Fibroblast of skin of back (primary cell): Measurements from ENCODE around the gene ADCY2.
A peak's percentile ranks its signal among the peaks of the same experiment; 100 is the strongest.

ENCODE experiments used
- DNase-seq: peaks from one replicate; pipeline ENCODE4 v3.0.0-alpha.2; 2013

Gene ADCY2

DNA sequence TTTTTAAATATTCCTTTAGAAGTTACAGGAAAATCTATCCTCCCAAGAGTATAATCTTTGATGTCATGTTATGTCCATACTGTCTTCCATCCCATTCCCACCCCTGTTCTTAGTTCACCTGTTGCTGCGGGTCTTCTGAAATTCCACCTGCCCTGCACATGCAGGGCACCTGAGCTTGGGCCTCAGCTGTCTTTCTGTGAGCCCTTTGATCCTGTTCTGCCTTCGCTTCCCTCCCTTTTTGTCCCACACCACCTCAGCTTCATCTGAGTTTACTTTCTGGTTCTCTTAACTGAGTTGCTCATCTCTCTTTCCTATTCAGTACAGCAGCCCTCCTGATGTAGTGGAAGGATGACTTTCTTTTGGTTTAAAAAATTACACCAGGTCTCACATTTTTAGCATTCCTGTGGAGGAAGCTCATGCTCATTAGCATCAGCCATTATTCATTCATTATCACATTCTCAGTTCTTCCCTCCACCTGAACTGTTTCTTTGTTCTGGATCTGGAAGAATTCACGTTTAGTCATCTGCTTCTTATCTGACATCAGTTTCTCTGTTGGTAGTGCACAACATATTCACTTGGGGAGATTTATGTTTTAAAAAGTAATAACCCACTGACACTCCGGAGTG lies 211.0 kb downstream of the ADCY2 start:
- no peak for DNase-seq

DNA sequence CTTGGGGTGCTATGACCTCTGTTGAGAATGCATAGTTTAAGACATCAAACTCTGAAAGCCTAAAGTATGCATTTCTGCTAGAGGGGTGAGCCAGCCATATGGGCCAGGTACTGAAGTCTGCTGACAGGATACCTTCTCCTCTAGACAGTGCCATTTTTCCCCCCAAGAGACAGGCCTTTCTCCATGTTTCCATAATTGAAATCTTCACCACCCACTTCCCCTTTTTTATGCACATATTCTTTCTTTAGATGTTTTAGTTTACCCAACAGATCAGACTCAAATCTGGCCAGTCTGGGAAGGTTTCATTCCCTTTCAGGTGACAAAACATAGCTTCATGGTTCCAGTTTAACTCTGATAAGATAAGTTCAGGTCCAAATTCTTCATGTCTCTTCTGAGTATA lies 212.8 kb downstream of the ADCY2 start:
- DNase-seq = no peak

DNA sequence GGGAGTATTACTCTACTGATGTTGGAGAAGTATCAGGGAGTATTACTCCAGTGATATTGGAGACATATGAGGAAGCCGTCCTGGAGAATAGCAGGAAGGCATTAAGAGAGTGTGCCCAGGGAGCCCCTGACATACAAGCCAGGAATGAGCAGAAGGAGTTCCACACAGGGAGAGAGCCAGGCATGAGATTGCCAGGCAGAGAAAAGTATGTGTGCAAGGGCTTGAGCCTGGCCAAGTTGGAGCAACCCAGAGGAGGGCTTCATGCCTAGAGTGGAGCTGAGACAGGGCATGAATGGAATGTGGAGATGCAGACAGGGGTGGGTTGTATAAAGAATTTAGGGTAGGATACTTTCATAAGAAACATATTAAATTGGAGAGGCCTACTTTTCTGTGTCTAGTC lies 213.8 kb downstream of the ADCY2 start:
- DNase-seq = no peak

DNA sequence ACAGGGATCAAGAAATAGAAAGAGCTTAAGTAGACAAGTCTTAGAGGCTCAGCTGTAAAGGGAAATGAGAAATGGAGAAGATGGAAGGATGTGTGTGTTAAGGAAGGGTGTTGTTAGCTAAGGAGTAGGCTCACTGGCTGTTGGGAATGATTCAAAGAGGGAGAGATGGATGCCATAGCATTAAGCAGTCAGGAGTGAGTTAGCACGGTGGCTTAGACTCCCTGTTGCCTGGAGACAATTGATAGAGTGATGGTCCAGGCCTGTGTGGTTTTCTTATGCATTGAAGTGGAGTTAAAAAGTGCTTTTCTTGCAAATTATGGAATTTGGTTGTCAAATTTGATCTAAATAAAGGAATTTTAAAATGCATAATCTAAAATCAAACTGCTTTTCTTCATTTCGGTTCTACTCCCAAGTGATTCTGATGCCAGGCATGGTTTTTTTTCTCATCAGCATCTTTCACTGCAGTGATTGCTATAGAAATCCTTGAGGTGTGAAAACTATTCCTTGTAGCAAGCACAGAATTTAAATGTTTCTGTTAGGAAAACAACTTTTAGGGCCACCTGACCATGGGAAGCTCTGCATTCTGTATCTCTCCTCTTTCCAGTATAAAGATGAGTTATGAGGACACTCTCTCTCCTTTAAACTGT lies 214.7 kb downstream of the ADCY2 start:
- no peak for DNase-seq

DNA sequence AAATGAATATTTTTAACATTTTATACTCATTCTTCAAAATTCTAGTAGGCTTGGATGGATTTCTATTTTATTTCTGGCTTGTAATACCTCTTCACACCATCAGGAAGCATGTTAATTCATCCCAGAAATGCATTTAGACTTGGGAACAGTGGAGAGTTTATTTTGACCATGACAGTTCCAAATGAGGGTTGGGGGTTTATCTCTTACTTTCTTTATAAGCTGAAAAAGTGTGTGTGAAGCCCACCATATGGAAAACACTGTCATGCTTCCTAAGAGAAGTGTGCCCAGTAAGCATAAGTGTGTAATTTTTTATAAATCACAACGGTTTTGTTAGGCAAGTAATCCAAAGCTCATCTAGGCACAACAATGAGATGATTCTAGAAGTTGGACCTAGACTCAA lies 215.6 kb downstream of the ADCY2 start:
- DNase-seq = no peak

DNA sequence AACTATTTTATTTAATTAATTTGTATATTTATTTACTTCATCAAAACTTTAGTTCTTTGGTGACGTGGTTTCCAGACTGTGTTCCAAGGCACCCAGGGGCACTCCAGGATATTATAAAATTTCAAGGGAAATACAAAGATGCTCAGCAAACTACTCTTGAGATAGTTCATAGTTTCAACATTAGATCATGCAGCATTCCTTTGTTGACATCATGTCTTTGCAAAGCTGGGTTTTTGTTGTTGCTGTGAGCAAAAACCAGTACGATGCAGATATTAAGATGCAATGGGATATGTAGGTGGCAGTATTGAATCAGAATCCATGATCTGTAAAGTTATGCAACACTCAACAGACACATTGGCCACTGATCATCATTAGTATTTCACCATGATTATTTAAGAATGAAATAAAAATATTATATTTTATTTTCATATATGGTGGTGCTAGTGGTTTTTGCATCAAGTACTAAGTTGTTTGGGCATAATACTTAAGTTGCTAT lies 219.7 kb downstream of the ADCY2 start:
- DNase-seq = peak; percentile 50

DNA sequence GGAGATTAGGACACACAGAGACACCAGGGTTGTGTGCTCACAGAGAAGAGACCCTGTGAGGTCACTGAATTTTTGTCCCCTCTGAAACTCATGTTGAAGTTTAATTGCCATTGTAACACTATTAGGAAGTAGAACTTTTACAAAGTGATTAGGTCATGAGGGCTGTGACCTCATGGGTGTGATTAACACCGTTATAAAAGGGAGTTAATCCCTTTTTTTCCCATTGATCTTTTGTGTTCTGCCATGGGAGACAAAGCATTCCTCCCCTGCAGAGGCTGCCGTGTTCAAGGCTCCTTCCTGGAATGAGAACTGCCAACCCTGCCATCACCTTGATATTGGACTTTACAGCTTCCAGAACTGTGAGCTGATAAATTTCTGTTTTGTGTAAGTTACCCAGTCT lies 221.0 kb downstream of the ADCY2 start:
- no peak for DNase-seq

DNA sequence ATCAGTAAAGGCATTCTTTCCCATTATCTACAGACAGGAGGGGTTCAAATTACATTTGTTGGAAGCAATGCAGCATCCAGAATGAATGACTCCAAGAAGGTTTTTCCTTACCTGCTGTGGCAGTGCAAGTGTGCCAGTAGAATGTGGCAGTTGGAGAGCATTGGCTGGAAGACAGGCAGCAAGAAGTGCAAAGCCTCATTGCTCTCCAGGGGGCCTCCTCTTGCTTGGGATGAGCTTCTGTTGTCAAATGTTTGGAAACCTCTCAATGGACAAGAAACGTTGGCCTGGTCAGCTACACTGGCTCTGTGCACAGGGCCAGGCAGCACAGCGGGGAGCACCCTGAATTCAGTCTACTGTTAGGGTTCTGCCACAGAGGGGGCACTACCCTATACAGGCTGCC lies 226.6 kb downstream of the ADCY2 start:
- DNase-seq = no peak

DNA sequence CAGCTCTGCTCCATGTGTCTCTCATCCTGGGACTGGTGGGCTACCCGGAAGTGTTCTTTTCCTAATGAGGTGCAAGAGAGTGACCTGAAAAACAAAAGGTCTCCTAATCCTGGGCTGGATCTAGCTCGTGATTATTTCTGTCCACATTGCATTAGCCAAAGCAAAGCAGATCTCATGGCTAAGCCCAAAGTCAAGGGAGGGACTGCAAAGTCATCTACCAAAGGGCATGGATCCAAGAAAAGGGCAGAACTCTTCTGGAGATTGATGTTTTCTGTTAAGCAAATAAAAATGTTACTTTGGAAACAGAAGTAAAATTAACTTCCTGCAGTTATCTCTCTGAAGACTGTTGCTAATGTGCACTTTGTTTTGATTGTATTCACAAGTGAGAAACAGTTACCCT lies 229.8 kb downstream of the ADCY2 start:
- no peak for DNase-seq

DNA sequence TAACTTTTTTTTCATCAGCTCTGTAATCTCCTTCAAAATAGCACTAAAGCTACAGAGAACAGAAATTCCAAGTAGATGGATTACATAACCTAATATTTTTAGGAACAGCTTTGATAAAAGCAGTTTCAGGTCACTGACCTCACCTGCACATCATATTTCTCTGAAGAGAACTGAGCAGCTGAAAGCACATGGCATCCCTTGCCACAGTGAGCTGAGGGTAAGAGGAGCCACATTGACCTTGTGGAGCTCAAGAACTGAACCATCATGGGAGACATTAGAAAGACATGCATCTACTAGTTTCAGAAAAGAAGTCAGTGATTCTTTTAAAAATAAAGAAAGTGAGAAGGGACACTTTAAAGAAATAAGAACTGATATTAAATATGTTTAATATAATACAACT lies 232.3 kb downstream of the ADCY2 start:
- DNase-seq = no peak

DNA sequence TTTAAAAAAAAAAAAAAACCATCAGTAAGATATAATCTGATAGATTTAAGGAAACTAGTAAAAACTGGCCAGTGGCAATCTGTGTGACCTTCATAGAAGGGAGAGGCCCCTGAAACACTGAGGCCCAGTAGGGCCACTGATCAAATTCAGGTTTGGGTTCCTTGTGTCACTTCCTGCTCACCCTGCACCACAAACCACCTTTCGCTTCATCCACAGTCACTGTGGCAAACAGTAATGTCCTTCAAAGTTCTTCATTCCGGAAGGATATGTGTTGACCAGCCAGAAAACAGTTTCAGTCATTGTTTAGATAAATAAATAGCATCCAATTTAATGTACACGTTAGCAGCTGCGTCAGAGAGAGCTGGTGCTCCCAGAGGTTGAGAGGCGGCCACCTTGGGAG lies 232.9 kb downstream of the ADCY2 start:
- DNase-seq = no peak

DNA sequence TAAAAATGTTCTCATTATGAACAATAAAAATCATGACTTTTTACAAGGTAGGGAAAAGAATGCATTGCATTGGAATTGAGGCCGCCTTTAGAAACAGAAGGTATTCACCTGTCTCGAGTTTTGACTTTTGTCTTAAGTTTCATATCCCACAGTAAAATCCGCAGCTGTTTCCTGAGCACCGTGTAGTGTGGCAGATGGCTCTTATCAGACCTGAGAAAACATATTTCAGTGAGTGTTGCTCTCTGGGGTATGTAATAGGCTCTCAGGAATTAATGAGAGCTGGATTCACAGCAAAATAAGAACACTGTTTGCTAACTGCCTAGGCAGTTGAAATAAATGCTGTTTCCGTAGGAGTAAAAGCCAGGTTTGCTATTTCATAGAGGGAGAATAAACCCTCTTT lies 233.6 kb downstream of the ADCY2 start:
- no peak for DNase-seq

DNA sequence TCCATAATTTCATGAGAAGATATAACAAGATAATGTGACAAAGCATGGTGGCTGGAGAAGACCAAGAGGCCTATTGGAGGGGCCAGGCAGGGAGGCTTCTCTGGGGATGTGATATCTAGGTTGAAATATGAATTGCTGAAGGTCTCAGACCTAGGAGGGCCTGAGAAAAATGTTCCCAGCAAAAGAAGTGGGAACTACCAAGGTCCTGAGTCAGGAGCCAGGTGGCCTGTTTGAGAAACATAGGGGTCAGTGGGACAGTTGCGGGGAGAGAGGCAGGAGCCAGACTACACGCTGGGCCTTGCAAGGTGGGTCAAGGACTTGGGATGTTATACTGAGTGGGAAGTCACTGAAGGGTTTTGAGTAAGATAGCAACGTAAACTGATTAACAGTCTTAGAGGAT lies 238.9 kb downstream of the ADCY2 start:
- DNase-seq = no peak

DNA sequence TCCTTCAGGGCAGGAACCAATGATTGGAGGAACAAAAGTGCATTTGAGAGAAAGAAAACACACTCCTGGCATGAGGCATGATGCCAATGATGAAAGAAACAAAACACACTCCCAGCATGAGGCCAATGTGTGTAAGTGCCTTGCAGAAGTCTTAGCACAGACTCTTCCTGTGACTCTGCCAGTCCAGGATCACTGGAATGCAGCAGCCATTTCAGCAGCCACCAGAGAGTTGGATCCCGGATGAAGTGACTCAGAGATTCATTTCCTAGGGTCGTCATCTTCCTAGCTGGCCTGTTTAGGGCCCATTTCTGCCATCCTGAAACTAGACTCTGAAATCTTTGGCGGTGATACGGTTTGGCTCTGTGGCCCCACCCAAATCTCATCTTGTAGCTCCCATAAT lies 242.5 kb downstream of the ADCY2 start:
- DNase-seq = peak; percentile 93

DNA sequence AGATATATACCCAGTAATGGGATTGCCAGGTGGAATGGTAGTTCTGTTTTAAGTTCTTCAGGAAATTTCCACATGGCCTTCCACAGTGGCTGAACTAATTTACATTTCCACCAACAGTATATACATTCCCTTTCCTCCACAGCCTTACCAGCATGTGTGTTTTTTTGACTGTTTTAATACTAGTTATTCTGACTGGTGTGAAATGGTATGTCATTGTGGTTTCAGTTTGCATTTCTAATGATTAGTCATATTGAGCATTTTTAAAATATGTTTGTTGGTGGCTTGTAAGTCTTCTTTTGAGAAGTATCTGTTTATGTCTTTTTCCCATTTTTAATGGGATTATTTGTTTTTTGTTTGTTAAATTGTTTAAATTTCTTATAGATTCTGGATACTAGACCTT lies 246.1 kb downstream of the ADCY2 start:
- DNase-seq = peak; percentile 68

DNA sequence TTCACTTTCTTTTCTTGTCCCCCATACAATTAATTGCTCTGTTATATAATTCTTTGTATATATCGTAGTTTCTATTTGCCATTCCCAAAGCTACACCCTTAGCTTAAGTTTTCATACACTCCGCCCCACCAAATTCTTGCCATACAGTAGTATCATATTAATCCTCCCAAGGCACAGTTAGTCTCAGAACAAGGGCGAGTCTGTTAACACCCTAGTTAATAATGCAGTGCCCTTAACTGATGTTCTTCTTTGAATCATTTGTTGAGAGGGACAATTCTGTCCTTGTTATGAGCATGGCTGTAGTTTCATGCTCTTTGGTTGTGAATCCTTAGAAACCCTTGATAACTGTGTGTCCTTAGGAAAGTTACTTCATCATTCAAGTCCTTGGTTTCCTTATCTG lies 248.8 kb downstream of the ADCY2 start:
- no peak for DNase-seq

DNA sequence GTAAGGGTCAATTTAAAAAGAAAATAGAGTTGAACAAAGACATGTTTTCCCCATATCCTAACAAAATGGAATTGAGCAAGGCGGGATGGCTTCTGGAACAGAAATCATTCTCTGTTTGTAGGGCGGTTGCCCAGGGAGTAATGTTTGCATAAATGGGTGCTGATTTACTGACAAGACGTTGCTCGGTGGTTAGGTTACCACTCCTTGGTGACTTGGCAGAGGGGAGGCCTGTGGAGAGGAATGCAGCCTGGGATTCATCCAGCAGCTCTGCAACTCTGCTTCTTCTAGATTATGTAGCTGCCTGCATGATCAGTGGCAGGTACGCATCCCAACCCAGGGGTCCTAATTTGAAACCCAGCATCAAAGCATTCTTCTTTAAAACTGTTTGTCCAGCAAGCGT lies 254.8 kb downstream of the ADCY2 start:
- DNase-seq = no peak

DNA sequence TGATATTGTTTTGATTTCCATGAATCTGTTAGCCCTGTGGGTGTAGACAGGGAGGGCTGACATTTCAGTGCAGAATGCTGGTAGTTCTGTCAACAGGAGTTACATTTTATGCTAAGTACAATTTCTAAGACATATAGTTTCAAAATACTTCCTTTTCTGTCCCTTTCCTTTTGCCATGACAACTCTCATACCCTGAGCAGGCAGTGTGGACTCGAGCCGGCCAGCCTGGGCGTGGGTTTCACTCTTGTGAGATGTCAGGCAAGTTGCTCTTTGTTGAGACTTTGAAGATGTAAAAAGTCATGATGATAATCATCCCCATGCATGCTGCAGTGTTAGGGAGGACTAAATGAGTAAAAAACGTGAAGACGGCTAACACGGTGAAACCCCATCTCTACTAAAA lies 257.1 kb downstream of the ADCY2 start:
- DNase-seq = peak; percentile 31

DNA sequence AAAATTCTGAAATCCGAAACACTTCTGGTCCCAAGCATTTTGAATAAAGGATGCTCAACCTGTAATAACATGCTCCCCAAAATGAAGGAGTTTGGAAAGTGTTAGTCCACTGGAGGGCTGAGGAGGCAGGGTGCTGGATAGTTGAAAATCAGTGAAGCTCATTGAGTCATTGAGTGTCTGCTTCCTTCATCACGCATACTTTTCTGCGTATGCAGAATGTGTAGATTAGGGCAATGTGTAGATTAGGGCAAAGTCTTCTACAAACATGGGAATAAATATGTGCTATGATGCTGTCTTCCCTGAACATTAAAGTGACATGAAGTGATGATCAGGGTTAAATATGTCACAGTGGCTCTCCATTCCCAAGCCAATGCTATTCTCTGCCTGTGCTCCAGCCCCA lies 261.2 kb downstream of the ADCY2 start:
- DNase-seq = no peak

DNA sequence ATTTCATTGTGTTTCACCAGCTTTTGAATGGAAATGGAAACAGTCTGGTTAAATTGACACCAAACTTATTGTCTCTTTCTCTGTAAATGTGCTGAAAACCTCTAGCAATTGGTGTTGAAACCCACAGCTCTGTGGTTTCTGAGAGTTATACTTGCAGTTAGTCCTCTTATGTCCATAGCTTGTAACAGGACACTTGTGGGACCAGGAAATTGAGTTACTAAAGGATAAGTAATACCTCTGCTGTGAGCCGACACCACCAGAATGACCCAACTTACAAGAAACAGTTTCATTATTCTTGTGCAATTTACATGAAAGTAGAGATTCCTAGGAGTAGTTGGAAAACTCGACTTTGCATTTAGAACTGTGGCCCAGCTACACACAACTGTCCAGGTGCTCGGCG lies 263.5 kb downstream of the ADCY2 start:
- peak; percentile 20 for DNase-seq

DNA sequence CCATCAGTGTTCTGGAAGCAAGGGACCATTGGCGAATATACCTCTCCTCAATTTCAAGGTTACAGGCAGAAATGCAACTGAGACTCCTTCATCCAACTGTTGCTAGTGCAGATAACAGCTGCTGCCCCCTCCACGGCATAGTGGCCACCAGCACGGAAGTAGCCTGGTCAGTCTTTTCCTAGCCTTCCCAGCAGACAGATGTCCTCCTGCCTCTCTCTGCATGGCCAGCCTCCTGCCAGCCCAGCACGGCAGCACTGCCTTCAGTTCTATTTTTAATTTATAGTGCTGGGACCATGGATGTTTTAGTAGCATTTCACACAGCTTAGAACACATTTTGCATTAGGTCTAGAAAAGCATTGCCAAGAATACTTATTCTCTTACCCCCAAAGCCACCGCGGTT lies 266.4 kb downstream of the ADCY2 start:
- DNase-seq = no peak

DNA sequence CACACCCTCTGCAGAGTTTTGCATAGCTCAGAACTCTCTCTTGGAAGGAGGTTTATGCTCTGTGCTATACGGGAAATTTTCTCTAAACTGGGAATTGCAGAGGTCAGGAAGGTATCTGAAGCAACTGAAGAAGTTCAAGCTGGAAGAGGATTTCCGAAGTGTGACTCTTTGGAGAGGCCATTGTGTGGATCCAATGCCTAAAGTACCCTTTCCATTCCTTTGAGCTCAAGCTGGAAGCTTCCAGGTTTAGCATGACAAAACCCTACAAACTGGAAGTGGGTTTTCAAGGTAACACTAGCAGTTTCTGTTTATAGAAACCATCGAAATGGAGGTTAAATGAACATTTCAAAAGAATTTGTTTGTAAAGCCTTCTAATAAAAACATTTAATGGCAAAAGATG lies 267.9 kb downstream of the ADCY2 start:
- DNase-seq = no peak

DNA sequence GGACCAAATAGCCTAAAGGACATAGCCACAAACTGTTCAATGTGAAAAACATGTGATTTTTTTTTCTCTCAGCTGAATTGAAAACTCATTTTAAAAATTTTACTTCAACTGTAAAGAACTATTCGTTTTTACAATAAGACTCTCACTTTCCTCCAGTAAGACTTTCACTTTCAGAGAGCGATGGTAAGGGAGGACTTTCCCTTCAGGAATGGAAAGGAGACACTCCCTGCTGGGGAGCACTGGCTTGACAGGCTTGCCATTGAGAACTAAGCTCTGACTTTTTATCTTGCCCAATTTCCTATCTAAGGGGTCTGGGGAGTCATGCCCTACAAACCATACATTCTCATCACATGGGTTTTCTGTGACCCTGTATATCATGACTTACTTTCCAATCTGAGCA lies 268.3 kb downstream of the ADCY2 start:
- no peak for DNase-seq

DNA sequence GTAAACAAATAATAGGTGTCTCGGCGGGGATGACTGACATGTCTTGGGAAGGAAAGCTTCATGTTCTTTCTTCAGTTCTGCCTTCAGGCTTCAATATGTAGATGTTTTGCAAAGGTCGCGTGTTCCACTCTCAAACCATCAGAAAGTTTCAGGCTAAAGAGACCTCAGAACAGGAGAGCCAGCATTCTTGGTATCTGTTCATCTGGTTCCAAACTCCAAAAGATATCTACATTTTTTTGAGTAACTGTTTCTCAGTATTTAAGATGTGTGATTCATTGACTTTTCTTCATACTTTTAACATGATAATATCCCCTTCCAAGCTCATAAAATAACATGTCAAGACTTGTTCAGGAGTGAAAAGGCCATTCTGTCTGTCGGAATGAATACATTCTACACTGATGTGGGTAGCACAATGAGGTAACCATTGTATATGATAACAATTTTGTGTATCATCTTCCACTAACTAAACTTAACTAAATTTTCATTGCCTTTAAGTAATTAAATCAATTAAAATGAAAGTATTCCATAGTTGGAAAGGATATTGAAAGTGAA lies 271.4 kb downstream of the ADCY2 start:
- peak; percentile 39 for DNase-seq

DNA sequence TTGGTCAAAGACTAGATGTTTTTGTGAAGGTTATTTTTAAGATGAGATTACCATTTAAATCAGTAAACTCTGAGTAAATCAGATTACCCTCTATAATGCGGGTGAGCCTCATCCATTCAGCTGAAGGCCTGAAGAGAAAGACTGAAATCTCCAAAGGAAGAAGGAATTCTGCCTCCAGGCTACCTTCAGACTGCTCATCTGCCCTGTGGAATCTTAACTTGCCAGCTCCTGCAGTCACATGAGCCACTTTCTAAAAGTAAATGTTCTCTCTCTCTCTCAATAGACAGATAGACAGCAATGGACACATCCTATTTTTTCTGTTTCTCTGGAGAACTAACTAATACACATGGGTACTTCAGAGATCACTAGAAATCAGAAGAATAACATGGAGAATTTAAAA lies 272.2 kb downstream of the ADCY2 start:
- no peak for DNase-seq
